Measurements from ENCODE around the gene DCUN1D2.
"Not testable (repeated sequence)": the region's sequence is repeated elsewhere in the genome, so short reads cannot be mapped to it uniquely, and the experiment has no call there.

Gene DCUN1D2

GRCh38 chr13:113490496-113491417, at the start of gene DCUN1D2:
Gene DCUN1D2, minus strand, starts transcription at chr13:113490711. Its CDS starts 42 bp downstream, at chr13:113490669.
- peak in 50 of 51 donors; percentile 65 to 97 (median 91) for DNase-seq

DNA sequence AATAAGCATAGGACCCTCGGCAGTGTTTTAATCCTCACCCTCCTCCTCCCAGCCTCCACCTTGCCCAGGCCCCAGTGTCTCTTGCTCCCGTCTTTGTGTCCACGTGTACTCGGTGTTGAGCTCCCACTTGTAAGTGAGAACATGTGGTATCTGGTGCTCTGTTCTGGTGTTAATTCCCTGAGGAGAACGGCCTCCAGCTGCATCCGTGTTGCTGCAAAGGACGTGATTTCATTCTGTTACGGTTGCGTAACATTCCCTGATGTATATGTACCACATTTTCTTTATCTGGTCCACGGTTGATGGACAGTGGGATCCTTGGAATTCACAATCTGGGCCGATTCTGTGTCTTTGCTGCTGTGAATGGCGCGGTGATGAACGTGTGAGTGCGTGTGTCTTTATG, 49.3 kb upstream of the DCUN1D2 start:
- no peak for DNase-seq

- DNase-seq = no peak
Observed at GRCh38 chr13:113539176-113539575, 48.7 kb upstream of the DCUN1D2 start.

- no peak for DNase-seq
Observed at GRCh38 chr13:113538689-113539058, 48.2 kb upstream of the DCUN1D2 start.

GRCh38 chr13:113537909-113538688, 47.6 kb upstream of the DCUN1D2 start:
- DNase-seq = no peak

GRCh38 chr13:113537205-113537604, 46.7 kb upstream of the DCUN1D2 start:
- DNase-seq = no peak

DNA sequence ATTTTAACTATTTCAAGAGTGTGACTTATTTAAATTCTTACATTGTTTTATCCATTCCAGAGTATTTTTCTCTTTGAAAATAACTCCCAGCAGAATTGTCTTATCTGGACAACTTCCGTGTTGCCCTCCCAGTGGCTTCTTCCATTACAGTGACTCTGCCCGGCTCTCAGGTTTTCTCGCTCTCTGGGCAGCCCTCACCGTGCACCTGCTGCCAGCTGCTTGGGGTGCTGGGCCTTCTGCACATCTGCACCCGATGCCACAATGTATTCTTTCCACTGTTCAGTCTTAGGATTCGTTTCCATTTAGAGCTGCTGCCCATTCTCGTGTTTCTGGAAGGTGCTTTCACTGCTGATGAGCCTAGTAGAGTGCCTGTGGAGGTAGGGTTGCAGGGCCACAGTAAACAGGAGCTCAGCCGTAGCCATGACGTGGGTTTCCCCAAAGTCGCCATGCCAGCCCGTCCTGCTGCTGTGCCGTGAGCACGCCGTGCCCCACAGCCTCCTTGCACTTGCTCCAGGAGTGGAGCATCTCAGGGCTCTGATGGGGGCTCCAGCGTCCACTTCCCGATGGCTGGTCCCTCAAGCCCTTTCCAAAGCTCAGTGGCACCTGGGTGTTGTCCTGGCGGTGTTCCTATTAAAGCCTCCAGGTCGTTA, 46.1 kb upstream of the DCUN1D2 start:
- DNase-seq = no peak

DNA sequence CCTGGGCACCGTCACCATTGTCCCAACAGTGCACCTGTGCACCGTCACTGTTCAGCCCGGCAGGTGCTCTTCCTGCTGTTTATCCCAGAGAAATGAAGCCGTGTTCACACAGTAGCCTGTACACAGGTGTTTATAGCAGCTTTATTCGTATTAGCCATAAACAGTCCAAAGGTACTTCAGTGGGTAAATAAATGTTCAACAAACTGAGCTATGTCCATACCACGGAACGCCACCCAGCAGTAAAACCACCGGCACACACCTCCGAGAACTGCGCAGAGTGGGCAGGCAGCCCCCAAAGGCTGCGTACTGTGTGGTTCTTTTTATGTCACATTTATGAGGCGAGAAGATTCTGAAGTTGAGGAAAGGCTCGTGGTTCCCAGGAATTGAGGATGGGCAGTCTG, 44.9 kb upstream of the DCUN1D2 start:
- no peak for DNase-seq

GRCh38 chr13:113534236-113534860, 43.8 kb upstream of the DCUN1D2 start:
- DNase-seq = no peak

- DNase-seq = no peak
Observed at GRCh38 chr13:113533161-113533840, 42.8 kb upstream of the DCUN1D2 start.

DNA sequence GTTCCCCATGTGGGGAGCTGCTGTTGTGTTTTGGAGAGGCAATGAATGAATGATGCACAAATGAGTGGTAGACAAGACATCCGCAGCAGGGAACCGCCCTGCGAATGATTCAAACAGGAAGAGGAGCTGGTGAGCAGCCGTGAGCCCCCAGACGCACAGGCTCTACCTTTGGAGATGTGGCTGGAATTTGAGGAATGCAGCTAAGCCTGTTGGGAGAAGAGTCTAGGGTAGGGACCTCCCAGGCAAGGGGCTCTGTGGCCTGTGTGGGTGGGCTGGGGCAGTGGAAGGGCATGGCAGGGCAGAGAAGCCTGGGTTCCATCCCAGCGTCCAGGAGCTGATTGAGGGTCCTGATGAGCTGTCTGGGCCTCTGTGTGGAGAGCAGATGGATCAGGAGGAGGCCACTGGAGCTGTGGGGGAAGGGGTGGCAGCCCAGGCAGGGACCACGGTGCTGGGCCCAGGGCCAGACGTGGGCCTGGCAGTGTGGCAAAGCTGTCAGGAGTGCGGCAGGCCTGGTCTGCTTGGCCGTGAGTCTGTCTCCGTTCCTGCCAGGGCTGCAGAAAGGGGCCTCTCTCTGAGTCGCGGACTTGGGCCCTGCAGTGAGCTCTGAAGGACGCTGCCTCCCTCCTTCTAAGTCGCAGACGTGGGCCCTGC, 41.8 kb upstream of the DCUN1D2 start:
- DNase-seq = peak in 15 of 51 donors; percentile 9 to 62 (median 35)

- DNase-seq = no peak
Observed at GRCh38 chr13:113531041-113531873, 40.7 kb upstream of the DCUN1D2 start.

DNA sequence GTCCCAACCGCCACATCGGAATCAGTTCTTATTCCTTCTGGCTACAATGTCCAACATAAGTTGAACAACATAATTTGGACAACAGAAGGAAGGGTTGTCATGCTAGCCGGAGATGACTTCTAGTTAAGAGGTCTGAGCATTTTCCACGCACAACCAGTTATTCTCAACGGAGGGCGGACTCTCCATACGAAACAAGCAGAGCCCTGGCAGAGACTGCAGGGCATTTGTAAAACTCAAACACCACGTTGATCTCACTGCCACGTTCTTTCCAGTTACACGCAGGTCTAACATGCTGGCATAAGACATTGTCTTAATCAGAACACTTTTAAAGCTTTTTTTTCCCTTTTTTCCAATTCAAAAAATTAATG, 38.3 kb upstream of the DCUN1D2 start:
- no peak for DNase-seq

DNA sequence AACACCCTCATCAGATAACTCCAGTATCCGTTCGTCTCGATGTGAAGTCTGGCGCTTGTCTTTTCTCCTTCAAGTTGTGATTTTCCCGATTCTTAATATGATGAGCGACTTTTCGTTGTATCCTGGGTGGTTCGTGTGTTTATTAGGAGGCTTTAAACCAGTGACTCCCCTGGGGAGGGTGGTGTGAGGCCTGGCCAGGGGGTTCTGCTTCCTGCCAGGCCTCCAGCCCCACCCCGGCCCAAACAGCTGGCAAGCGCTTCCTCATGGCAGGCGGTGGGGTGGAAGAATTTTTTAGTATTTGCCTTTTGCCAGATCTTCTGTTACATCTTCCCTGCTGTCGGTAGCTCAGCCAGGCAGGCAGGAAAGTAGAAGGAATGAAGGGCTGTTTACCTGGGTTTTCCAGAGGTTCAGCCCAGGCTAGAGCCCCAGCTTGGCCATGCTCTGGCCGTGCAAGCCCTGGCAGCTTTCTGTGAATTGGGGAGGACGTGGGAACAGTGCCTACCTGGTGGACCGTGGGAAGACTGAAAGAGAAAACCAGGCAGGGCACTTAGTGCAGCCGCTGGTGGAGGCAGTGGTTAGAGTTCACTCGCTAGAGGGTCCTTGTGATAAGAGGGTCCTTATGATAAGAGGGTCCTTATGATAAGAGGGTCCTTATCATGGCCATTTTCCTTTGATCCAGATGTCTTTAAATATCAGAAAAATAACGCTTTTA, 37.7 kb upstream of the DCUN1D2 start:
- no peak for DNase-seq

- DNase-seq = no peak
Observed at GRCh38 chr13:113527272-113527958, 36.9 kb upstream of the DCUN1D2 start.

- no peak for DNase-seq
Observed at GRCh38 chr13:113526466-113527220, 36.1 kb upstream of the DCUN1D2 start.

DNA sequence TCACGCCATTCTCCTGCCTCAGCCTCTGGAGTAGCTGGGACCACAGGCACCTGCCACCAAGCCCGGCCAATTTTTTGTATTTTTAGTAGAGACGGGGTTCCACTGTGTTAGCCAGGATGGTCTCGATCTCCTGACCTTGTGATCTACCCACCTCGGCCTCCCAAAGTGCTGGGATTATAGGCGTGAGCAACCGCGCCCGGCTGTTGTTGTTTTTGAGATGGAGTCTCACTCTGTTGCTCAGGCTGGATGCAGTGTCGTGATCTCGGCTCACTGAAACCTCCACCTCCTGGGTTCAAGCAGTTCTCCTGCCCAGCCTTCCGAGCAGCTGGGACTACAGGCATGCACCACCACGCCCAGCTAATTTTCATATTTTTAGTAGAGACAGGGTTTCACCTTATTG, 31.9 kb upstream of the DCUN1D2 start:
- not testable (repeated sequence) for DNase-seq
